ENCODE results near the gene PMM2.
"Not testable (repeated sequence)": the region's sequence is repeated elsewhere in the genome, so short reads cannot be mapped to it uniquely, and the experiment has no call there.

Gene PMM2

DNA sequence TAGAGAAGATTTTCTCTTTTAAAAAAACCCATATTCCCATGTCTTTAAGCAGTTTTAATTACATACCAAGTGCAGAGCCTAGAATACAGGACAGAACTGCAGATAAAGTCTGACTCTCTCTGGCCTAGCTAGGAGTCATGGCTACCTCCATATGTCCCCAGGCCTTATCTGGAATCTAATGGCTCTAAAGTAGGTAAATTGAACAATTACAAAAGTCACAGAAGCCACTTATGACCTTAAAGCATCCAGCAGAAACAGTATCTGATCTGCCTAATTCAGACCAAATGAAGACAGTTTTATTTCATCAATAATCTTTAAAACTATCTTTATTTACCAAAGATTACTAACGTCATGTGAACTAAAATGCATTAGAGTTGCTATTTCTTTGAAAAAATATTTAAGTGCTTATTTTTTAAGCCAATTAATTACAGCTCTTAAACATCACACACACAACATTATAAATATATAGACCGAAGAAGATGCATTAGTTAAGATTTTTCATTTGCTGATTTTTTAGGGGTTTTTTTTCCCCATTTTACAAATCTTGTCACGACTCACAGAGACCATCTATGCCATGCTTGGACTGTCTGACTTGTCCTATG, 28.7 kb downstream of the PMM2 start:
- ChIA-PET CTCF (interaction anchor here (0.9 kb wide), 1 partner anchor 9 kb away, joined by 4 read pairs; no protein-coding TSS in a partner anchor), POLR2A (ENCODE audit: low non-redundant PET) (no interaction called here)
- TF ChIP-seq CTCF (conservative IDR thresholded peaks at IDR 0.05; ENCODE audit: low read depth) = no peak
- DNase-seq (ENCODE audit: low spot score) = no peak
- H3K27ac ChIP-seq = no peak overlapping the region

DNA sequence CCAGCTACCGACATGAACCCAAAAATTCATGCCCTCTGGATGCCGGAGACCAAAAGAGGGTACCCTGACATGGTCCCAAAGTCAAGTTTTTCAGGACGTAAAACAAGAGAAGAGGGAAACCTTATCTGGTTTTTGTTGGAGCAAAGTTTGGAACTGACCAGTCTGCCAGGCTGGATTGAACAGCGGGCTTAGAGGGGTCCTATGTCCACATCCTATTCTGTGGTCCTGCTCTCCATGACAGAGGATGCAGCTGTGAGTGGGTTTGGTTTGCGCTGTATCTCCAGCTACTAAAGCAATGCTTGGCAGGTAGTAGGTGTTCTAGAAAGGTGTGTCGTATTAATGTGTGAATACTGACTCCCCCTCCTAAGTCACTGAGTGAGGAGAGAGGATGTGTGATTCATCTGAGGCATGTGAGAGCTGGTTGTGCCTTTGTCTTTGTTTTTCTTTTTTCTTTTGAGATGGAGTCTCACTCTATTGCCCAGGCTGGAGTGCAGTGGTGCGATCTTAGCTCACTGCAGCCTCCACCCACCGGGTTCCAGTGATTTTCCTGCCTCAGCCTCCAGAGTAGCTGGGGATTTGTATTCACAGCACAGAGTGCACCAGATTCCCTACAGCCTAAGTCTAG, 31.0 kb downstream of the PMM2 start:
- CTCF ChIA-PET = interaction anchor here (1.1 kb wide), 1 partner anchor 180 kb away, joined by 3 read pairs; no protein-coding TSS in a partner anchor
- peak overlapping the region; percentile 61 for H3K27ac ChIP-seq
- POLR2A ChIA-PET (ENCODE audit: low non-redundant PET) = no interaction called here
- peak; percentile 63 for DNase-seq (ENCODE audit: low spot score)
- TF ChIP-seq CTCF (conservative IDR thresholded peaks at IDR 0.05; ENCODE audit: low read depth) = no peak

GRCh38 chr16:8831450-8831849, 33.8 kb downstream of the PMM2 start:
- TF ChIP-seq CTCF (conservative IDR thresholded peaks at IDR 0.05; ENCODE audit: low read depth) = no peak
- H3K27ac ChIP-seq = no peak overlapping the region
- no peak for DNase-seq (ENCODE audit: low spot score)
- POLR2A ChIA-PET (ENCODE audit: low non-redundant PET) = no interaction called here
- CTCF ChIA-PET = no interaction called here

DNA sequence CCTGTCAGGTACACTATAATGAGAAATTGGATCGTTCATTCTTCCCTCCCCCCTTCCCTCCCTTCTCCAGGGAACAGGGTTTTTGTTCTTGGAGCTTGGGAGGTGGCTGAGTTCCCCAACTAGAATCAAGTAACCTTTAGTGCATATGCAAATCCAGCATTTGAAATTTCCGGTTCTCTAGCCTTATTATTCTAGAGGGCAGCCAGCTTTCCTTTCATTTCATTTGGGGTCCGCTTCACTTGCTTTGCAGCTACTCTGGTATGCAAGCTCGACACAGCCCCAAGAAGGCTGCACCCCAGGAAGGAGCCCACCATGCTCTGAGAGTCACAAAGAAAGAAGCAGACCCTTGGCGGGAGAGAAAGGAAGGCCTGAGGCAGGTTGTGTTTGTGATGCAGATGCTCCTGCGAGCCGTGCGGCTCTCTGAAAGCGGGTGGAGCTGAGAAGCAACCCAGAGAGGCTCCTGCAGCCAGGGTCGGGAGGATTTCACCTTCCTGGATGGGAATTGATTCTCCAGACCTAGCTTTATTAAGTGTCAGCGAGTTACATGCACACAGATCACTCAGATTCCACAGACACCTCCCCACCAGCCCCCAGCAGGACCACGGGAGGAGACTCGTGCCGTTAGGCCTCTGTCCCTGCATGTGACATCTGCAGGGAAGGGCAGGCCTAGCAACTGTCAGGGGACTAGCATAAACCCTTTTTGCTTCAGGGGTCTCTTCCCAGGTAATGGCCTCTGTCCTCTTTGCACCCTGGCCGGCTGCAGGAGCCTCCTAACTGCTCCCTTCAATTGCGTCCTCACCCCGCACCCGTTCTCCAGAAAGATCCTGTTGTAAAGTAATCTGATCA, 34.5 kb downstream of the PMM2 start:
- no peak overlapping the region for H3K27ac ChIP-seq
- TF ChIP-seq CTCF (conservative IDR thresholded peaks at IDR 0.05; ENCODE audit: low read depth) = no peak
- no peak for DNase-seq (ENCODE audit: low spot score)
- CTCF ChIA-PET = interaction anchor here (0.6 kb wide), 2 partner anchors 17 to 1433 kb away, joined by 3 read pairs; no protein-coding TSS in a partner anchor
- POLR2A ChIA-PET (ENCODE audit: low non-redundant PET) = no interaction called here

GRCh38 chr16:8832717-8833105, 35.1 kb downstream of the PMM2 start:
- ChIA-PET POLR2A (ENCODE audit: low non-redundant PET) (no interaction called here), CTCF (interaction anchor here (0.6 kb wide), 2 partner anchors 16 to 1434 kb away, joined by 3 read pairs; no protein-coding TSS in a partner anchor)
- no peak for TF ChIP-seq CTCF (conservative IDR thresholded peaks at IDR 0.05; ENCODE audit: low read depth)
- no peak for DNase-seq (ENCODE audit: low spot score)
- no peak overlapping the region for H3K27ac ChIP-seq

- POLR2A ChIA-PET (ENCODE audit: low non-redundant PET); H3K27ac ChIP-seq; DNase-seq (ENCODE audit: low spot score); CTCF ChIA-PET: not testable (repeated sequence)
These were observed 39.2 kb downstream of the PMM2 start for GRCh38 chr16:8836797-8837196.

- POLR2A ChIA-PET (ENCODE audit: low non-redundant PET); H3K27ac ChIP-seq; DNase-seq (ENCODE audit: low spot score); CTCF ChIA-PET: not testable (repeated sequence)
These were observed 40.0 kb downstream of the PMM2 start for GRCh38 chr16:8837594-8837993.

DNA sequence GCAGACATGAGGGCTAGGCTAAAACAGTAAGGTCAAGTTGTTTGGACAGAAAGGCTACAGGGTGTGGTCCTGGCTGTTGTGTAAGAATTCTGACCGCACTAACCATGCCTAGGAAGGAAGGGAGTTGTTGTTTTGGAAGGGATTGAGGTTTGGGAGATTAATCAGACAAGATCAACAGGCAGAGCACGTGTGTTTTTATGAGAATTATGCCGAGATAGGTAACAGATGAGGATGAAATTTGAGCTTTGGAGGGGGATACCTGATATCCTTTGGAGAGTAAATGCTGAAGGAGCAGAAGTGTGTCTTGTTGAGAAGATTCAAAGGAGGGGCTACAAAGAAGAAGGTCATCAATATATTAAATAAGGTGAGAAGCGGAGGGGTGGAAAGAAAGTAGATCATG, 44.4 kb downstream of the PMM2 start:
- CTCF ChIA-PET; H3K27ac ChIP-seq; DNase-seq (ENCODE audit: low spot score): not testable (repeated sequence)
- POLR2A ChIA-PET (ENCODE audit: low non-redundant PET) = interaction anchor here (0.6 kb wide), 1 partner anchor 50 kb away, joined by 3 read pairs; no protein-coding TSS in a partner anchor

GRCh38 chr16:8843296-8843695, 45.7 kb downstream of the PMM2 start:
- POLR2A ChIA-PET (ENCODE audit: low non-redundant PET); DNase-seq (ENCODE audit: low spot score); CTCF ChIA-PET; H3K27ac ChIP-seq: not testable (repeated sequence)

Measured in RWPE1 (cell line).